Activated T-helper 2 cell treated with anti-CD3 and anti-CD28 coated beads, Interferon-gamma antibody, Interleukin-2, Interleukin-4, amounts not matched to agents 10 μg/mL and 5 μg/mL and 100 μg/mL, durations not matched to agents 14 hours and 24 hours and 36 hours (primary cell): ENCODE measurements around the gene MPDU1. TPM values are rescaled to one million over a fixed set of nuclear protein-coding genes. Genes with fewer than 3 reads are reported as not detected.

ENCODE experiments used
- DNase-seq: peaks from one replicate; pipeline ENCODE4 v3.0.0; 2021; ENCODE audit warnings: low spot score
- H3K27ac Mint-ChIP-seq: one replicate; pipeline ENCODE4 v1.8.0; 2021; ENCODE audit warnings: mixed read lengths
- H3K27me3 Mint-ChIP-seq: one replicate; pipeline ENCODE4 v1.8.0; 2021; ENCODE audit warnings: low read depth, mixed read lengths
- H3K36me3 Mint-ChIP-seq: one replicate; pipeline ENCODE4 v1.8.0; 2021; ENCODE audit warnings: low read depth, mixed read lengths
- H3K4me1 Mint-ChIP-seq: one replicate; pipeline ENCODE4 v1.8.0; 2021; ENCODE audit warnings: low read depth, mixed read lengths
- H3K4me3 Mint-ChIP-seq: one replicate; pipeline ENCODE4 v1.8.0; 2021; ENCODE audit warnings: low read depth, mild to moderate bottlenecking, moderate library complexity, mixed read lengths
- H3K9me3 Mint-ChIP-seq: one replicate; pipeline ENCODE4 v1.8.0; 2021; ENCODE audit warnings: mixed read lengths
- intact Hi-C: fragments of 100-400 bp; cut with micrococcal nuclease; formaldehyde crosslinking; loops from one replicate; pipeline ENCODE4 v1.15.1; 2023
- total RNA-seq: library from RNA; stranded (reverse); gene quantifications from 2 replicates; pipeline ENCODE4 v1.2.3, GENCODE V29; 2022

MPDU1 gene
- total RNA-seq, 1 donor from 2014 or later, result 98.6 TPM

- DNase-seq, result no peak
- H3K36me3 Mint-ChIP-seq, result peaks cover 50% of the 10 kb centered on the region
- intact Hi-C loops, result loop anchor here (5.0 kb wide), 1 partner anchor 126 kb away; the partner anchor contains the start of genes FGF11 and TMEM102
- peak overlapping the region; percentile 87 for H3K27ac Mint-ChIP-seq
- H3K4me1 Mint-ChIP-seq, result peaks cover 25% of the 10 kb centered on the region
- H3K4me3 Mint-ChIP-seq, result peak overlapping the region; percentile 92
- H3K27me3 Mint-ChIP-seq, result no peaks in the 10 kb centered on the region
- H3K9me3 Mint-ChIP-seq, result no peaks in the 10 kb centered on the region
Observed at GRCh38 chr17:7563115-7563869, 20.4 kb upstream of the MPDU1 start.

GRCh38 chr17:7569571-7569970 is 14.1 kb upstream of the MPDU1 start:
- no peak overlapping the region for H3K4me3 Mint-ChIP-seq
- DNase-seq, result no peak
- intact Hi-C loops, result no loop called here
- H3K9me3 Mint-ChIP-seq, result no peaks in the 10 kb centered on the region
- H3K27ac Mint-ChIP-seq, result no peak overlapping the region
- H3K36me3 Mint-ChIP-seq, result peaks cover 76% of the 10 kb centered on the region
- H3K4me1 Mint-ChIP-seq, result peaks cover 19% of the 10 kb centered on the region
- H3K27me3 Mint-ChIP-seq, result no peaks in the 10 kb centered on the region

- Mint-ChIP-seq H3K36me3 (peaks cover 76% of the 10 kb centered on the region), H3K9me3 (no peaks in the 10 kb centered on the region), H3K27me3 (no peaks in the 10 kb centered on the region), H3K4me3 (no peak overlapping the region), H3K27ac (no peak overlapping the region), H3K4me1 (peaks cover 26% of the 10 kb centered on the region)
- intact Hi-C loops, result loop anchor here (5.0 kb wide), 3 partner anchors 168 to 263 kb away; partner anchors contain the start of genes EIF5A, KCTD11 and TMEM256
- DNase-seq, result no peak
Observed at GRCh38 chr17:7570351-7570750, 13.3 kb upstream of the MPDU1 start.

GRCh38 chr17:7572338-7572587 is 11.4 kb upstream of the MPDU1 start:
- Mint-ChIP-seq H3K36me3 (peaks cover 81% of the 10 kb centered on the region), H3K4me3 (peak overlapping the region; percentile 93), H3K27me3 (no peaks in the 10 kb centered on the region), H3K9me3 (no peaks in the 10 kb centered on the region), H3K27ac (peak overlapping the region; percentile 91), H3K4me1 (peaks cover 43% of the 10 kb centered on the region)
- no peak for DNase-seq
- intact Hi-C loops, result loop anchor here (1.0 to 5.0 kb wide), 10 partner anchors 11 to 333 kb away; partner anchors contain the start of genes EIF5A, FXR2, KCTD11 and KDM6B

GRCh38 chr17:7572588-7573323 is 10.9 kb upstream of the MPDU1 start:
- Mint-ChIP-seq H3K4me1 (peaks cover 48% of the 10 kb centered on the region), H3K27me3 (no peaks in the 10 kb centered on the region), H3K36me3 (peaks cover 81% of the 10 kb centered on the region), H3K27ac (peak overlapping the region; percentile 97), H3K9me3 (no peaks in the 10 kb centered on the region), H3K4me3 (peak overlapping the region; percentile 93)
- intact Hi-C loops, result loop anchor here (1.0 to 5.0 kb wide), 10 partner anchors 11 to 334 kb away; partner anchors contain the start of genes EIF5A, FXR2, KCTD11 and KDM6B
- DNase-seq, result peak; percentile 100

GRCh38 chr17:7573324-7574080 is 10.2 kb upstream of the MPDU1 start:
- Mint-ChIP-seq H3K27me3 (no peaks in the 10 kb centered on the region), H3K27ac (peak overlapping the region; percentile 97), H3K4me3 (peak overlapping the region; percentile 93), H3K36me3 (peaks cover 88% of the 10 kb centered on the region), H3K9me3 (no peaks in the 10 kb centered on the region), H3K4me1 (peaks cover 54% of the 10 kb centered on the region)
- intact Hi-C loops, result loop anchor here (2.0 to 5.0 kb wide), 8 partner anchors 41 to 335 kb away; partner anchors contain the start of genes EIF5A, FXR2, KCTD11 and KDM6B
- DNase-seq, result peak; percentile 86

- intact Hi-C loops, result loop anchor here (5.0 kb wide), 3 partner anchors 172 to 267 kb away; partner anchors contain the start of genes EIF5A, KCTD11 and TMEM256
- Mint-ChIP-seq H3K9me3 (no peaks in the 10 kb centered on the region), H3K4me1 (peaks cover 62% of the 10 kb centered on the region), H3K36me3 (peaks cover 95% of the 10 kb centered on the region), H3K27me3 (no peaks in the 10 kb centered on the region), H3K4me3 (peak overlapping the region; percentile 93), H3K27ac (peak overlapping the region; percentile 97)
- DNase-seq, result no peak
Observed at GRCh38 chr17:7574176-7574953, 9.3 kb upstream of the MPDU1 start.

- Mint-ChIP-seq H3K27ac (peak overlapping the region; percentile 22), H3K36me3 (peaks cover 94% of the 10 kb centered on the region), H3K4me1 (peaks cover 70% of the 10 kb centered on the region), H3K27me3 (no peaks in the 10 kb centered on the region), H3K4me3 (peak overlapping the region; percentile 93), H3K9me3 (no peaks in the 10 kb centered on the region)
- DNase-seq, result no peak
- intact Hi-C loops, result no loop called here
Observed at GRCh38 chr17:7575481-7575883, 8.2 kb upstream of the MPDU1 start.

- peaks cover 72% of the 10 kb centered on the region for H3K4me1 Mint-ChIP-seq
- H3K27me3 Mint-ChIP-seq, result no peaks in the 10 kb centered on the region
- H3K36me3 Mint-ChIP-seq, result peaks cover 94% of the 10 kb centered on the region
- H3K4me3 Mint-ChIP-seq, result peak overlapping the region; percentile 93
- intact Hi-C loops, result no loop called here
- no peaks in the 10 kb centered on the region for H3K9me3 Mint-ChIP-seq
- DNase-seq, result no peak
- no peak overlapping the region for H3K27ac Mint-ChIP-seq
Observed at GRCh38 chr17:7575959-7576358, 7.7 kb upstream of the MPDU1 start.

- Mint-ChIP-seq H3K4me1 (peaks cover 72% of the 10 kb centered on the region), H3K27ac (peak overlapping the region; percentile 42), H3K27me3 (no peaks in the 10 kb centered on the region), H3K36me3 (peaks cover 94% of the 10 kb centered on the region), H3K4me3 (peak overlapping the region; percentile 93), H3K9me3 (no peaks in the 10 kb centered on the region)
- no peak for DNase-seq
- intact Hi-C loops, result no loop called here
Observed at GRCh38 chr17:7576432-7576937, 7.2 kb upstream of the MPDU1 start.

- Mint-ChIP-seq H3K4me1 (peaks cover 73% of the 10 kb centered on the region), H3K27me3 (no peaks in the 10 kb centered on the region), H3K9me3 (no peaks in the 10 kb centered on the region), H3K27ac (peak overlapping the region; percentile 59), H3K4me3 (peak overlapping the region; percentile 47), H3K36me3 (peaks cover 96% of the 10 kb centered on the region)
- DNase-seq, result no peak
- intact Hi-C loops, result no loop called here
Observed at GRCh38 chr17:7577327-7578199, 6.1 kb upstream of the MPDU1 start.
